SHP77 treated with DMSO at 0.1 percent for 48 hours (cell line): ENCODE measurements around the gene TTC27.
"Not testable (repeated sequence)": the region's sequence is repeated elsewhere in the genome, so short reads cannot be mapped to it uniquely, and the experiment has no call there.

Experiments
- DNase-seq: peaks from one replicate; lab custom pipeline; 2025; lab: John Stamatoyannopoulos, UW

Gene TTC27

DNA sequence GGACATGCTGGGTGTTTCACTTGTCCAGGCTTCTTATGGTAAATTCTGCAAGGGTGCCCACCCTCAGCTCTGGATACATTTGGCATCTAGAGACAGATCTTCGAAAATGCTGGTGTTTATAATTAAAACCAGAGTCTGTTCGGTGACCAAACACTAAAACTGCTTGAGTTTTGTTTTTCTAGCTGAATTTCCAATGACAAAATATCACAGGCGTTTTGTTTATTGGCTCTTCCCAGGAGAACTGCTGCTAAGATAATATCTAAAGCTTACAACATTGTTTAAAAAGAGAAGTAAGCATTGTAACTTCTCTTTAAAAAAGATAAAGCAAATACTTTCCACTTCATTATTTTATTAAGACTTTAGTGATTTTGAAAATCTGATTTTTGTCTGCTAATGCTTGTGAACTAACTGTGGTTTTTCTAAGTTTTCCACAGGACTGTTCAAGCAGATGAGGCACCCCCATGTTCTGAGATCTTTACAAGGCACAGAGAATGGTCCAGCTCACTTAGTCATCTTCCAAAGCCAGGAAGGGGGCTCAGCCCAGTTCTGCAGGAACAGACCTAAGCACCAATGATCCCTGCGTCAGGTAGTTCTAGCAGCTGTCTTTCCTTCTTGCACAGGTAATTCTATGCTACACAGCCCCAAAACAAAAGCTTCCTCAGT is 224.1 kb downstream of the TTC27 start:
- no peak for DNase-seq

- DNase-seq = no peak
Measured at GRCh38 chr2:32852856-32853255, 225.0 kb downstream of the TTC27 start.

DNA sequence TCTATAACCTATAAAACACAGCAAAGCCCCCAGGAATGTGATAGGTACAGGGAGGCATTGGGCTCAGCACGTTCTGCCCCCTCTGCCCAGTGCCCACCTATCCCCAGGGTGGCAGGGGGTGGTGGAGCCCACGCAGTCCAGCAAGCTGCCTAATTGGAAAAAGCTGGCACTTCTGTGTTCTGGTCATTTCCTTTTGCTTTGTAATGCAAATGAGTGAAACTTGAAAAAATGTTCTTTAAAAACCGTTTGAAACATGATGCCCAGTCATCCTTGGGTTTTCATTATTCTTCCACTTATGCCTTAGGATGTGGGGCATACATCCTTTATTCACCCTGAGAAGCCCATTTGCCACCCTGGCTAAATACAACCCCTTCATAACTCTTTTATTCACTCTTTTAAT is 229.0 kb downstream of the TTC27 start:
- no peak for DNase-seq

- DNase-seq = no peak
Measured at GRCh38 chr2:32858713-32859112, 230.9 kb downstream of the TTC27 start.

GRCh38 chr2:32860385-32860784 is 232.5 kb downstream of the TTC27 start:
- no peak for DNase-seq

DNA sequence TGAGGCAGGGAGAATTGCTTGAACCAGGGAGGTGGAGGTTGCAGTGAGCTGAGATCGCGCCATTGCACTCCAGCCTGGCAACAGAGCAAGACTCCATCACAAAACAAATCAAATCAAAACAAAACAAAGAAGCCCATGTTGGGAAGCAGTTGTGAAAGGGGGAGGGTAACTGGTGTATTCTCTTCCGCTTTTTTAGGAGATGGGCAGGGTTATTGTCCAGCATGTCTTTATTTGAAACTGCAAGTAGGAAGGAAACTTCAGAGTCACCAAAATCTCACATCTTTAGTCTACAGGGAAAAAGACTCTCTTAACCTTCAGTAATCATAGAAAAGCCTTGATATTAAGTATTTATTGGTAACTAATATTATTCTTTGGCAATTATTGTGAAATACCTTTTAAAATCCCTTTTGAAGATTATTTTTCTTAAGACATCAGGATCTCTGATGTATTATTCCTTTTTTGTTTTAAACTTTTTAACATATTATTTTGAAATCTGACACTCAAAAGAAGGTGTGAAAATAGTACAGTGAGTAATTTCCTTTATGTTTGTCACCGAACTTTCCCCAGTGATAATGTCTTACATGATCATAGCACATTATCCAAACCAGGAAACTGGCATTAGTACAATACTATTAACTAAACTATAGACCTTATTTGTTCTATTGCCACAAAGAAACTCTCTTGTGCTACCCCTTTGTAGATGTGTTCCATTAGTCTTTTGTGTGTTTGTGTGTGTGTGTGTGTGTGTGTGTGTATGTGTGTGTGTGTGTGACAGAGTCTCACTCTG is 234.6 kb downstream of the TTC27 start:
- no peak for DNase-seq

- DNase-seq = no peak
Measured at GRCh38 chr2:32863326-32863725, 235.5 kb downstream of the TTC27 start.

- no peak for DNase-seq
Measured at GRCh38 chr2:32863803-32864202, 236.0 kb downstream of the TTC27 start.

GRCh38 chr2:32864334-32865111 is 236.7 kb downstream of the TTC27 start:
- DNase-seq = no peak

DNA sequence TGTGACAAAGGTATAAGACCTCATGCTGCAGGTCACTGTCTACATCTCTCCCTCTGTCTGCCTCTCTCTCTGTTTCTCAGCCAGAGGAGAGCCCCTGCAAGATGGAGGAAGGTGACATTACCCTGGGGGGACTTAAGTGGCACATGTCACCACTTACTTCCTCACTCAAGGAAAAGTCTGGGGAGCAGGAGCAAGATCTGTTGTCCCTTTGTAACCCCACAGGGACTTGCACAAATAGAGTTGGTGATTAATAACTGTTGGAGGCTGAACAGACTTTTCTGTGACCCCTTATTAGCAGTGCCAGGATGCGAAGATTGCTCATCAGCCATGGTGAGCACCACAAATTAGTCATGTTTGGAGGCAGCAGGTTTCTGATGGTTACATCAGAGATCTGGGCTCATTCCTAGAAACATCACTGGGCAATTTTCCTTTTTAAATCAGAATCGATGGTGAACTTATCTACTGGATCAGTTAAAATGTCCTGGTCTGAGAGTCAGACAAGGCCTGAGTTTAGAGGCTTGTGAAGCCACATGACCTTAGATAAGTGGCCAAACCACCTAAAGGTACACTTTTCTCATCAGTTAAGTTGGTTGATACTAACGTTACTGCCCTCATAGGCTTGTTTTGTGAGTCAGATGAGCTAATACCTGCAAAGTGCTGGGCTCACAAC is 237.7 kb downstream of the TTC27 start:
- no peak for DNase-seq

GRCh38 chr2:32866462-32866861 is 238.6 kb downstream of the TTC27 start:
- DNase-seq = not testable (repeated sequence)
